HEK293 (cell line): ENCODE results near the gene UTP25.

ENCODE experiments used
- CTCF ChIA-PET: fragments of 350-600 bp; formaldehyde crosslinking; extraction: SDS; loops from one replicate; lab custom pipeline; 2021; ENCODE audit warnings: antibody characterized with exemption; lab: Yijun Ruan, JAX
- POLR2A ChIA-PET: fragments of 300-600 bp; formaldehyde crosslinking; extraction: SDS; loops from one replicate; lab custom pipeline; 2020; ENCODE audit warnings: antibody characterized with exemption, inconsistent platforms; lab: Yijun Ruan, JAX
- H3K27ac ChIP-seq: fragments of 200-500 bp; sonication (Bioruptor generic); 2 replicates; pipeline ENCODE4 v1.5.1; 2014; ENCODE audit warnings: low read depth, low read length, control low read depth, inconsistent platforms; ENCODE audit errors: extremely low read depth
- H3K36me3 ChIP-seq, 2 experiments: fragments of 200-500 bp in 1 of 2; sonication (Bioruptor generic) in 1 of 2; 1 replicate in 1 of 2; 2 replicates in 1 of 2; pipeline ENCODE4 v1.5.1; 2014 to 2017; ENCODE audit warnings: inconsistent platforms in 2 of 2, low read length in 2 of 2; ENCODE audit not compliant: control insufficient read depth in 2 of 2, insufficient read depth in 1 of 2
- H3K4me1 ChIP-seq: fragments of 200-500 bp; sonication (Bioruptor generic); 2 replicates; pipeline ENCODE4 v1.5.1; 2014; ENCODE audit warnings: mild to moderate bottlenecking, low read length, inconsistent platforms; ENCODE audit not compliant: control insufficient read depth, insufficient read depth
- H3K4me3 ChIP-seq: 2 replicates; pipeline ENCODE4 v1.5.1; 2011; ENCODE audit warnings: low read depth, mild to moderate bottlenecking, control low read depth, low read length, moderate library complexity
- H3K9me3 ChIP-seq: fragments of 200-500 bp; sonication (Bioruptor generic); 2 replicates; pipeline ENCODE4 v1.5.1; 2014; ENCODE audit warnings: low read depth, low read length, inconsistent platforms; ENCODE audit not compliant: control insufficient read depth, insufficient read depth
- IKZF3 ChIP-seq: fragments of 450-650 bp; IDR thresholded peaks from 2 replicates; pipeline ENCODE4 v1.5.0; 2018; ENCODE audit warnings: missing biosample characterization, mild to moderate bottlenecking, missing genetic modification characterization, moderate library complexity
- OSR2 ChIP-seq: fragments of 450-650 bp; formaldehyde crosslinking; IDR thresholded peaks from 2 replicates; pipeline ENCODE4 v1.5.1; 2016; ENCODE audit warnings: missing biosample characterization, missing genetic modification characterization
- PATZ1 ChIP-seq: fragments of 450-650 bp; formaldehyde crosslinking; IDR thresholded peaks from 2 replicates; pipeline ENCODE4 v1.5.1; 2016; ENCODE audit warnings: missing biosample characterization, missing genetic modification characterization
- SP7 ChIP-seq: fragments of 450-650 bp; formaldehyde crosslinking; IDR thresholded peaks from 2 replicates; pipeline ENCODE4 v1.5.1; 2016; ENCODE audit warnings: missing biosample characterization, missing genetic modification characterization
- ZBTB17 ChIP-seq: fragments of 450-650 bp; formaldehyde crosslinking; IDR thresholded peaks from 2 replicates; pipeline ENCODE4 v1.5.1; 2016; ENCODE audit warnings: missing biosample characterization, missing genetic modification characterization
- ZBTB21 ChIP-seq: fragments of 450-650 bp; formaldehyde crosslinking; IDR thresholded peaks from 2 replicates; pipeline ENCODE4 v1.5.1; 2017; ENCODE audit warnings: missing biosample characterization, missing genetic modification characterization
- ZNF23 ChIP-seq: fragments of 450-650 bp; formaldehyde crosslinking; IDR thresholded peaks from 2 replicates; pipeline ENCODE4 v1.5.1; 2016; ENCODE audit warnings: missing biosample characterization, missing genetic modification characterization, borderline replicate concordance
- ZNF423 ChIP-seq: fragments of 450-650 bp; formaldehyde crosslinking; IDR thresholded peaks from 2 replicates; pipeline ENCODE4 v1.5.1; 2016; ENCODE audit warnings: missing biosample characterization, missing genetic modification characterization
- ZNF510 ChIP-seq: fragments of 450-650 bp; formaldehyde crosslinking; IDR thresholded peaks from 2 replicates; pipeline ENCODE4 v1.5.1; 2018; ENCODE audit warnings: mild to moderate bottlenecking, missing genetic modification characterization, missing biosample characterization; ENCODE audit not compliant: insufficient replicate concordance
- ZNF585B ChIP-seq: fragments of 450-650 bp; formaldehyde crosslinking; IDR thresholded peaks from 2 replicates; pipeline ENCODE4 v1.5.1; 2016; ENCODE audit warnings: missing biosample characterization, missing genetic modification characterization
- ZNF600 ChIP-seq: fragments of 450-650 bp; formaldehyde crosslinking; IDR thresholded peaks from 2 replicates; pipeline ENCODE4 v1.5.1; 2016; ENCODE audit warnings: missing biosample characterization, missing genetic modification characterization
- ZNF621 ChIP-seq: fragments of 450-650 bp; formaldehyde crosslinking; IDR thresholded peaks from 2 replicates; pipeline ENCODE4 v1.5.1; 2017; ENCODE audit warnings: missing biosample characterization, missing genetic modification characterization
- ZNF792 ChIP-seq: fragments of 450-650 bp; formaldehyde crosslinking; IDR thresholded peaks from 2 replicates; pipeline ENCODE4 v1.5.1; 2016; ENCODE audit warnings: missing biosample characterization, missing genetic modification characterization
- TF ChIP-seq, protein P1 (sequence below): fragments of 450-650 bp; formaldehyde crosslinking; IDR thresholded peaks from 2 replicates; pipeline ENCODE4 v1.5.1; 2016; ENCODE audit warnings: missing biosample characterization, missing genetic modification characterization
- TF ChIP-seq, protein P2 (sequence below): fragments of 450-650 bp; formaldehyde crosslinking; IDR thresholded peaks from 2 replicates; pipeline ENCODE4 v1.5.1; 2017; ENCODE audit warnings: missing biosample characterization, mild to moderate bottlenecking, missing genetic modification characterization, moderate library complexity

Gene UTP25

GRCh38 chr1:209871006-209871405, 43.2 kb downstream of the UTP25 start:
- Histone ChIP-seq H3K27ac (no peak overlapping the region), H3K4me3 (no peak overlapping the region), H3K36me3 (no peaks in the 10 kb centered on the region), H3K9me3 (no peaks in the 10 kb centered on the region), H3K4me1 (no peaks in the 10 kb centered on the region)
- ChIA-PET CTCF (interaction anchor here (0.6 to 2.1 kb wide), 3 partner anchors 10 to 119 kb away, joined by 3 to 8 read pairs (median 3); no protein-coding TSS in a partner anchor), POLR2A (no interaction called here)
- TF ChIP-seq ZNF792 (tag by site-specific recombination) (no peak), ZNF23 (tag by site-specific recombination) (no peak), ZNF510 (tag by site-specific recombination) (no peak), IKZF3 (no peak), ZNF621 (no peak), ZNF423 (no peak), ZBTB21 (no peak)

- no peaks in the 10 kb centered on the region for H3K9me3 ChIP-seq
- no peak for TF ChIP-seq OSR2 (tag by site-specific recombination)
- TF ChIP-seq, protein P1, sequence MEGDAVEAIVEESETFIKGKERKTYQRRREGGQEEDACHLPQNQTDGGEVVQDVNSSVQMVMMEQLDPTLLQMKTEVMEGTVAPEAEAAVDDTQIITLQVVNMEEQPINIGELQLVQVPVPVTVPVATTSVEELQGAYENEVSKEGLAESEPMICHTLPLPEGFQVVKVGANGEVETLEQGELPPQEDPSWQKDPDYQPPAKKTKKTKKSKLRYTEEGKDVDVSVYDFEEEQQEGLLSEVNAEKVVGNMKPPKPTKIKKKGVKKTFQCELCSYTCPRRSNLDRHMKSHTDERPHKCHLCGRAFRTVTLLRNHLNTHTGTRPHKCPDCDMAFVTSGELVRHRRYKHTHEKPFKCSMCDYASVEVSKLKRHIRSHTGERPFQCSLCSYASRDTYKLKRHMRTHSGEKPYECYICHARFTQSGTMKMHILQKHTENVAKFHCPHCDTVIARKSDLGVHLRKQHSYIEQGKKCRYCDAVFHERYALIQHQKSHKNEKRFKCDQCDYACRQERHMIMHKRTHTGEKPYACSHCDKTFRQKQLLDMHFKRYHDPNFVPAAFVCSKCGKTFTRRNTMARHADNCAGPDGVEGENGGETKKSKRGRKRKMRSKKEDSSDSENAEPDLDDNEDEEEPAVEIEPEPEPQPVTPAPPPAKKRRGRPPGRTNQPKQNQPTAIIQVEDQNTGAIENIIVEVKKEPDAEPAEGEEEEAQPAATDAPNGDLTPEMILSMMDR (tag by site-specific recombination): no peak
- no peak for TF ChIP-seq PATZ1 (tag by site-specific recombination)
- no peak for TF ChIP-seq ZBTB17 (tag by site-specific recombination)
- TF ChIP-seq, protein P2, sequence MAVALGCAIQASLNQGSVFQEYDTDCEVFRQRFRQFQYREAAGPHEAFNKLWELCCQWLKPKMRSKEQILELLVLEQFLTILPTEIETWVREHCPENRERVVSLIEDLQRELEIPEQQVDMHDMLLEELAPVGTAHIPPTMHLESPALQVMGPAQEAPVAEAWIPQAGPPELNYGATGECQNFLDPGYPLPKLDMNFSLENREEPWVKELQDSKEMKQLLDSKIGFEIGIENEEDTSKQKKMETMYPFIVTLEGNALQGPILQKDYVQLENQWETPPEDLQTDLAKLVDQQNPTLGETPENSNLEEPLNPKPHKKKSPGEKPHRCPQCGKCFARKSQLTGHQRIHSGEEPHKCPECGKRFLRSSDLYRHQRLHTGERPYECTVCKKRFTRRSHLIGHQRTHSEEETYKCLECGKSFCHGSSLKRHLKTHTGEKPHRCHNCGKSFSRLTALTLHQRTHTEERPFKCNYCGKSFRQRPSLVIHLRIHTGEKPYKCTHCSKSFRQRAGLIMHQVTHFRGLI (tag by site-specific recombination): no peak
- TF ChIP-seq ZNF585B: no peak
- TF ChIP-seq, all 188 proteins: peak for 0
- ChIA-PET POLR2A (no interaction called here), CTCF (interaction anchor here (0.6 to 2.1 kb wide), 4 partner anchors 11 to 118 kb away, joined by 3 to 8 read pairs (median 3); no protein-coding TSS in a partner anchor)
- Histone ChIP-seq H3K27ac (no peak overlapping the region), H3K4me1 (no peaks in the 10 kb centered on the region), H3K4me3 (no peak overlapping the region), H3K36me3 (no peaks in the 10 kb centered on the region)
Measured at GRCh38 chr1:209871430-209871829, 43.7 kb downstream of the UTP25 start.

DNA sequence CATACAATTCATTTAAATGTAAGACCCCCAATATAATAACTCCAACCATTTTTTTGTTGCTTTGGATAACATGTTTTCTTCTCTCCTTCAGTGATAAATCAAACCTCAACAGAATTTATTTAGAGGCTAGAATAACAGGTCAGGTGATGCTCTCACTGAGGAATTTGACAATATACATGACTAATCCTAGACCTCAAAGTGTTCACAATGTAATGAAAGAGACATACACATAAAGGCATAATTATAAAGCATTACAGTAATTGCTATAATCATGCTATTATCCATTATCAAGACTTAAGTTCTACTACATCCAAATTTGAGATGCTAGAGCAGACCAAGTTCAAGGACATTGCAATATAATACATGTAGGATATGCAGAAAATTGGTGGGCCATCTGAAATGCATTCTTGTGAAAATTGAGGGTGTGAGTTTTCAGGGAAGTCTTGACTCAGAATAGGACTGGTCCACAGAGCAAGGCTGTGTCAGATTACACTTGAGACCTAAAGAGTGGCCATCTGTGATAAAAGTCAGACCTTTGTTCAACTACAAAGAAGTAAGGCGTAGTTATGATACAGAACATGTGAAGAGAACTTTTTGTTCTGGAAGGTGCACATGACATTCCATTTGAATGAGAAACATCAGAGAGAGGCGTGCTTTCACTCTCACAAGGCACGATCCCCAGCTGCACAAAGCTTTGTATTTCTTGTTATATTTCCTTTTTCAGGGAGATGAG, 45.5 kb downstream of the UTP25 start:
- ChIA-PET POLR2A (no interaction called here), CTCF (interaction anchor here (0.6 to 2.3 kb wide), 2 partner anchors 12 to 21 kb away, joined by 4 to 7 read pairs; no protein-coding TSS in a partner anchor)
- Histone ChIP-seq H3K36me3 (no peaks in the 10 kb centered on the region), H3K9me3 (no peaks in the 10 kb centered on the region), H3K27ac (no peak overlapping the region), H3K4me1 (no peaks in the 10 kb centered on the region), H3K4me3 (no peak overlapping the region)
- TF ChIP-seq PATZ1 (tag by site-specific recombination) (no peak), ZNF600 (tag by site-specific recombination) (peak; percentile 32; the same call in 1 of the 2 replicates), SP7 (tag by site-specific recombination) (peak; percentile 96)
